GM10266 (cell line): ENCODE data around the gene PDE6B.
"Not testable (repeated sequence)": the region's sequence is repeated elsewhere in the genome, so short reads cannot be mapped to it uniquely, and the experiment has no call there.

Experiments used
- DNase-seq: peaks from one replicate; pipeline ENCODE4 v3.0.0; 2012; ENCODE audit errors: extremely low spot score
- TF ChIP-seq, protein P1 (sequence below): IDR thresholded peaks from 2 replicates; pipeline ENCODE4 v1.5.1; 2012; ENCODE audit warnings: mild to moderate bottlenecking, low read depth; ENCODE audit not compliant: control insufficient read depth, insufficient read depth; ENCODE audit errors: missing control alignments

Gene PDE6B

GRCh38 chr4:700587-701264 lies 75.4 kb downstream of the PDE6B start:
- no peak for DNase-seq
- TF ChIP-seq, protein P1, sequence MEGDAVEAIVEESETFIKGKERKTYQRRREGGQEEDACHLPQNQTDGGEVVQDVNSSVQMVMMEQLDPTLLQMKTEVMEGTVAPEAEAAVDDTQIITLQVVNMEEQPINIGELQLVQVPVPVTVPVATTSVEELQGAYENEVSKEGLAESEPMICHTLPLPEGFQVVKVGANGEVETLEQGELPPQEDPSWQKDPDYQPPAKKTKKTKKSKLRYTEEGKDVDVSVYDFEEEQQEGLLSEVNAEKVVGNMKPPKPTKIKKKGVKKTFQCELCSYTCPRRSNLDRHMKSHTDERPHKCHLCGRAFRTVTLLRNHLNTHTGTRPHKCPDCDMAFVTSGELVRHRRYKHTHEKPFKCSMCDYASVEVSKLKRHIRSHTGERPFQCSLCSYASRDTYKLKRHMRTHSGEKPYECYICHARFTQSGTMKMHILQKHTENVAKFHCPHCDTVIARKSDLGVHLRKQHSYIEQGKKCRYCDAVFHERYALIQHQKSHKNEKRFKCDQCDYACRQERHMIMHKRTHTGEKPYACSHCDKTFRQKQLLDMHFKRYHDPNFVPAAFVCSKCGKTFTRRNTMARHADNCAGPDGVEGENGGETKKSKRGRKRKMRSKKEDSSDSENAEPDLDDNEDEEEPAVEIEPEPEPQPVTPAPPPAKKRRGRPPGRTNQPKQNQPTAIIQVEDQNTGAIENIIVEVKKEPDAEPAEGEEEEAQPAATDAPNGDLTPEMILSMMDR: no peak

DNA sequence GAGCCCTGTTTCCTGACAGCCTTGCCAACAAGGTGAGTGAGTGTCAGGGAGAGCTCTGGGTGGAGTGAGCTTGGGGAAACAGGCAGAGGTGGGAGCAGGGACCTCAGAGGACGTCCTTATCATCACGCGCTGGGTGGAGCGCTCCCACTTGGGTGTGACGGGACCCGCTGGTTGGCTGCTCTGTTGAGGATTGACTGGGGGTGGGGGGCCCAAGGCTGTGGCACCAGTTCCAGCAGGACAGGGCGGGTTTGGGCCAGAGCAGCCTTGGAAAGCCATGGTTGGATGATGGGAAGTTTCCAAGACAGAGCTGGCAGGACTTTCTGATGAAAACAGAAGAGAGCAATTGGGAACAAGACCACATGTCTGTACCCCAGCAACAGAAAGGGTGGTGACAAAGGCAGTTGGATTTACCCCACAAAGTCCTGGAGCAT lies 77.3 kb downstream of the PDE6B start:
- TF ChIP-seq, protein P1: no peak
- DNase-seq: no peak

DNA sequence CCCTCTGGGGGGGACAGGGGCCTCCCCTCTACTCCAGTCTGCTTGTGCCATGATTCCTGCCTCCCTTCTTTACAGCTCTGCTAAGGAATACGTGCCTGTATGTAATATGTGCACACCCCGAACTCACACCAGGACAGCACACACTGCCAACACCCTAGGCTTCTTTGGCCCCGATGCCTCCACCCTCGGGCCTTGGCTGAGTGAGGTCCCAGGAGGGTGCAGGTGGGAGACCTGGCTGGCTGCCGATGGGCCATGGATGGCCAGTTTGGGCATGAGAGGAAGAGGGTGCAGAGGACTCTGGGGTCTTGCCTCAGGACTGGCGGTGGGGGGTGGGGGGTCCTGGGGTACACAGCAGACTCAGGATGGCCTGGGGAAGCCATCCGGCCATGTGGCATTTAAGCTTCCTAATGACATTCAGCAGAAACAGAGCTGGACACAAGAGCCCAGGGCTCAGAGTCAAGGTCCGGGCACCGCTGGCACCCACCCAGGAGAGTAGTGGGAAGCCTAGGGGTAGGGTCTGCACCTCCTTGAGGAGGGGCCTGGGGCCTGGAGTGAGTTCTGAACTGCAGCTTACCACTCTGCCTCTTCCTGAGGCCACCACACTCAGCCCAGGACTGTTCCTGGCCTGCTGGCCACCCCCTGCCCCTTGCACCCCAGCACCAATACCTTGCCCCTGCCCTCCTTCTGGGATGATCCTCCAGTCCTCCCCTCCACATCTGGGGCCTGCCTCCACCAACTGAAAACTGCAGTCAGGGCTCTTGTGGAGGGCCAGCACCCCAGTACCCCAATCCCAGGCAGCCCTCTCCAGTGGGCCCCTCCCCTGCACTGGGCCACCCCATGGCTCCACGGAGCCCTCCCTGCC lies 78.2 kb downstream of the PDE6B start:
- TF ChIP-seq, protein P1: no peak
- no peak for DNase-seq

DNA sequence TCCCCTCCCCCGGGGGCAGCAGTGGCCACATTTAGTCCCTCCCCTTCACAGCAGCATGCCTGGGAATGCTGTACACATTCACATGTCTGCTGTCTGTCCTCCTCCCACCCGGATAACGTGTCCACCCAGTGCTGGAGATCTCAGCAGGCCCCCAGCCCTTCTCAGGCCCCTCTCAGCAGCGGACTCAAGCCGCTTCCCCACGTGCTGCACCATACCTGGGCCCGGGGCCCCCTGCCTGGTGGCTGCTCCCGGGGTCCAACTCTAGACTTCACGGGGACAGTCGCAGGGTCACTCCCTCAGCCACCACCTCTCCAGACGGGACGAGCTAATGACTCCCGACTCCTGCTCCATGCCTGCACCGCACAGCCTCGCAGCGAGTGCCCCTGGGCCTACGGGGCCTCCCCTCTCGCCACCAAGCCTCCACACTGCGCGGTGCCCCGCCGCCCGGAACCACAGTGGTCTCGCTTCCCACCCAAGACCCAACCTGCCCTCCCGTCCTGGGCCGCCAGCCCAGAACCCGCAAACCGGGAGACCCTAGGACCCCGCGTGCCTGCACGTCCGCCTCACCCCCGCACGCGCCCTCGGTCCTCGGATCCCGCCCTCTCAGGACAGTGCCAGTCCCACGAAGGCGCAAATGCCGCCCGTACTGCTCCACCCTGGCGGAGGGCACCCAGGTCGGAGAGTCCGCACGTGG lies 79.0 kb downstream of the PDE6B start:
- TF ChIP-seq, protein P1: no peak
- DNase-seq: no peak

DNA sequence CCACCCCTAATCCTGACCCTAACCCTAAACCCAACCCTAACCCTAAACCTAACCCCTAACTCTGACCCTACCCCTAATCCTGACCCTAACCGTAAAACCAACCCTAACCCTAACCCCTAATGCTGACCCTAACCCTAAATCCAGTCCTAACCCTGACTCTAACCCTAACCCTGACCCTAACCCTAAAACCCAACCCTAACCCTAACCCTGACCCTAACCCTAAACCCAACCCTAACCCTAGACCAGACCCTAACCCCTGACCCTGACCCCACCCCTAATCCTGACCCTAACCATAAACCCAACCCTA lies 79.6 kb downstream of the PDE6B start:
- no peak for DNase-seq
- TF ChIP-seq, protein P1: no peak

- peak; percentile 100 for DNase-seq
- TF ChIP-seq, protein P1: no peak
Measured at GRCh38 chr4:705278-706082, 80.1 kb downstream of the PDE6B start, which contains the start of gene PCGF3. TSS of gene PCGF3 (plus strand) at chr4:705832. CDS start at chr4:733681, 27,849 bp downstream.

GRCh38 chr4:706083-706633 lies 80.8 kb downstream of the PDE6B start:
- not testable (repeated sequence) for DNase-seq
